Pancreas (tissue), 10 donors: ENCODE data around the gene EGFL7. TPM values are rescaled to one million over a fixed set of nuclear protein-coding genes. Genes with fewer than 3 reads are reported as not detected.

Experiments
- ATAC-seq, 4 donors: fragments of 200-7000 bp; cut with Tn5 transposase; one replicate each; pipeline versions ENCODE4 v1.8.0 to v1.9.1; 2020; ENCODE audit warnings: mild to moderate bottlenecking in 4 of 4, moderate library complexity in 4 of 4
- DNase-seq, 6 donors: peaks; one replicate each; pipeline ENCODE4 v3.0.0-alpha.2; 2020
- FAIRE-seq: peaks from 2 replicates; lab custom pipeline; 2012; peaks lifted over from hg19 to GRCh38; lab: Jason Lieb, UNC
- H3K27ac ChIP-seq, 4 donors: fragments of 200-600 bp; sonication (generic); 1 replicate in 3 of 4; 2 replicates in 1 of 4; pipeline versions ENCODE4 v1.5.0 to v1.8.0; 2020
- H3K27me3 ChIP-seq, 4 donors: fragments of 200-600 bp; one replicate each; pipeline ENCODE4 v1.8.0; 2021
- H3K36me3 ChIP-seq, 3 donors: fragments of 200-600 bp; sonication (generic) in 1 of 3; one replicate each; pipeline versions ENCODE4 v1.5.0 to v1.8.0; 2020 to 2021
- H3K4me1 ChIP-seq, 3 donors: fragments of 200-600 bp; one replicate each; pipeline ENCODE4 v1.8.0; 2021
- H3K4me3 ChIP-seq, 4 donors: fragments of 200-600 bp; sonication (generic) in 2 of 4; one replicate each; pipeline versions ENCODE4 v1.5.0 to v1.8.0; 2020 to 2021
- H3K9me3 ChIP-seq, 4 donors: fragments of 200-600 bp; one replicate each; pipeline ENCODE4 v1.8.0; 2021
- CTCF ChIP-seq, 4 donors: fragments of 200-600 bp; sonication (generic) in 3 of 4; IDR thresholded peaks; one replicate each; pipeline versions ENCODE4 v1.5.0 to v1.8.0; 2021; ENCODE audit warnings: antibody characterized with exemption in 4 of 4
- WGBS, 2 donors: extraction: QIAGEN DNeasy Blood & Tissue Kit; methylation state at CpG; one replicate each; pipeline ENCODE4 v1.1.7; 2013; 5-methylcytosine and 5-hydroxymethylcytosine counted together
- intact Hi-C, 3 donors: fragments of 100-400 bp; cut with DNase I; formaldehyde crosslinking; loops; one replicate each; pipeline versions ENCODE4 v1.11.1 to v1.14.2; 2022
- polyA plus RNA-seq, 2 donors: library from polyadenylated mRNA; stranded (reverse); fragments of 200-250 nt; gene quantifications; one replicate each; pipeline ENCODE4 v1.2.3, GENCODE V29; 2013
- total RNA-seq, 6 donors: library from RNA; stranded (reverse); fragmentation: NEBNext Ultra II Directional in 4 of 6; extraction: Animal tissue kit (Norgen Biotek cat#: 25700) in 4 of 6; gene quantifications; one replicate each; pipeline versions ENCODE4 v1.2.1 to v1.2.4, GENCODE V29; 2021 to 2023
- donor health status: healthy with polysubstance abuse.
- donor health status: DM: no; HTN: no; CAD: no; lungs with moderate emphysema.
- donor health status: DM: no; HTN: no; CAD: no.
- donor health status: control.
- donor health status: control.
- donor health status: Bipolar disorder and iron deficiency.
- donor health status: DM: yes; HTN: yes; CAD: no.
- donor health status: DM: no; HTN: no; CAD: no.
- donor health status: DM: no; HTN: no; CAD: no.
- donor health status: DM: yes; HTN: yes; CAD: no.

The EGFL7 gene
- total and polyA plus RNA-seq, 8 donors, result 8.6 to 134 (median 16.7) TPM

- Histone ChIP-seq H3K27me3 (peaks cover 0 to 4% (median 0%) of the 10 kb centered on the region in 4 donors), H3K27ac (no peak overlapping the region), H3K4me3 (no peak overlapping the region), H3K36me3 (no peaks in the 10 kb centered on the region), H3K9me3 (no peaks in the 10 kb centered on the region), H3K4me1 (no peaks in the 10 kb centered on the region)
- intact Hi-C loops, result no loop called here
- FAIRE-seq, result no peak
- peak in 2 of 6 donors; percentile 11 to 55 for DNase-seq
- TF ChIP-seq CTCF (IDR thresholded peaks at IDR 0.05), result no peak
- WGBS, 2 donors, result 49 to 59% methylated on average over 31 of the region's 31 CpGs
- no peak for ATAC-seq
Observed at GRCh38 chr9:136657974-136658848, 4.5 kb upstream of the EGFL7 start.

GRCh38 chr9:136658849-136659535 is 3.7 kb upstream of the EGFL7 start:
- Histone ChIP-seq H3K9me3 (no peaks in the 10 kb centered on the region), H3K4me1 (no peaks in the 10 kb centered on the region), H3K27me3 (peaks cover 0 to 4% (median 0%) of the 10 kb centered on the region in 4 donors), H3K36me3 (no peaks in the 10 kb centered on the region), H3K27ac (peak overlapping the region in 1 of 4 donors; percentile 13), H3K4me3 (no peak overlapping the region)
- TF ChIP-seq CTCF (IDR thresholded peaks at IDR 0.05), result no peak
- ATAC-seq (no peak), FAIRE-seq (no peak), DNase-seq (peak in 1 of 6 donors; percentile 60)
- 49 to 62% methylated on average over 19 to 37 of the region's 37 CpGs for WGBS, 2 donors
- intact Hi-C loops, result no loop called here

- DNase-seq (peak in 3 of 6 donors; percentile 1 to 48 (median 33)), ATAC-seq (no peak), FAIRE-seq (no peak)
- Histone ChIP-seq H3K27me3 (peaks cover 0 to 4% (median 0%) of the 10 kb centered on the region in 4 donors), H3K9me3 (no peaks in the 10 kb centered on the region), H3K4me1 (no peaks in the 10 kb centered on the region), H3K36me3 (no peaks in the 10 kb centered on the region), H3K4me3 (no peak overlapping the region), H3K27ac (peak overlapping the region in 1 of 4 donors; percentile 13)
- TF ChIP-seq CTCF (IDR thresholded peaks at IDR 0.05), result no peak
- intact Hi-C loops, result no loop called here
- 72 to 82% methylated on average over 18 to 21 of the region's 21 CpGs for WGBS, 2 donors
Observed at GRCh38 chr9:136659861-136660784, 2.6 kb upstream of the EGFL7 start.

GRCh38 chr9:136660971-136661550 is 1.7 kb upstream of the EGFL7 start:
- 77 to 80% methylated on average over 12 to 13 of the region's 13 CpGs for WGBS, 2 donors
- no peak for TF ChIP-seq CTCF (IDR thresholded peaks at IDR 0.05)
- Histone ChIP-seq H3K27ac (no peak overlapping the region), H3K36me3 (no peaks in the 10 kb centered on the region), H3K27me3 (peaks cover 0 to 4% (median 0%) of the 10 kb centered on the region in 4 donors), H3K4me1 (no peaks in the 10 kb centered on the region), H3K9me3 (no peaks in the 10 kb centered on the region), H3K4me3 (no peak overlapping the region)
- intact Hi-C loops, result no loop called here
- ATAC-seq, result no peak
- FAIRE-seq, result no peak
- peak in 4 of 6 donors; percentile 2 to 64 (median 39) for DNase-seq
